B cell (primary cell): ENCODE measurements around the gene PDZD11. TPM values are rescaled to one million over a fixed set of nuclear protein-coding genes. Genes with fewer than 3 reads are reported as not detected.

Source experiments
- ATAC-seq: fragments of 200-7000 bp; cut with Tn5 transposase; one replicate; pipeline ENCODE4 v1.10.0; 2021; ENCODE audit warnings: low read depth, mild to moderate bottlenecking, moderate number of reproducible peaks, moderate library complexity
- CTCF ChIA-PET: fragments of 350-600 bp; sonication (Branson Sonifier 250); formaldehyde crosslinking; loops from one replicate; lab custom pipeline; 2021; ENCODE audit warnings: antibody characterized with exemption, inconsistent platforms; lab: Charles Lee
- POLR2A ChIA-PET: fragments of 350-600 bp; sonication (Branson Sonifier 250); formaldehyde crosslinking; loops from one replicate; lab custom pipeline; 2021; ENCODE audit warnings: antibody characterized with exemption; lab: Charles Lee
- DNase-seq: peaks from one replicate; pipeline ENCODE4 v3.0.0; 2013
- H2AFZ ChIP-seq: 2 replicates; pipeline ENCODE4 v1.6.1; 2012; ENCODE audit warnings: mild to moderate bottlenecking, low read depth, low read length; ENCODE audit not compliant: insufficient read depth, poor library complexity, severe bottlenecking
- H3K27ac ChIP-seq, 2 donors: 1 replicate in 1 of 2; 2 replicates in 1 of 2; pipeline ENCODE4 v1.5.1; 2012 to 2013; ENCODE audit warnings: low read length in 2 of 2, mild to moderate bottlenecking in 2 of 2, moderate library complexity in 1 of 2
- H3K27me3 ChIP-seq, 4 experiments: fragments of 200-600 bp in 1 of 4; sonication (generic) in 1 of 4; replicated peaks in 1 of 4; 1 replicate in 2 of 4; 2 replicates in 2 of 4; pipeline versions ENCODE4 v1.6.1 to v1.7.0; 2013 to 2016; ENCODE audit warnings: low read length in 3 of 4, mild to moderate bottlenecking in 2 of 4, mixed read lengths in 1 of 4, moderate library complexity in 1 of 4; ENCODE audit not compliant: insufficient read depth in 4 of 4, control insufficient read depth in 3 of 4; ENCODE audit errors: control extremely low read depth in 1 of 4
- H3K36me3 ChIP-seq, 2 experiments: replicated peaks in 1 of 2; 1 replicate in 1 of 2; 2 replicates in 1 of 2; pipeline versions ENCODE4 v1.6.1 to v1.7.1; 2013; ENCODE audit warnings: low read length in 1 of 2; ENCODE audit not compliant: insufficient read depth in 2 of 2, control insufficient read depth in 1 of 2; ENCODE audit errors: control extremely low read depth in 1 of 2, extremely low read depth in 1 of 2
- H3K4me1 ChIP-seq, 2 donors: fragments of 200-600 bp in 1 of 2; sonication (generic) in 1 of 2; 1 replicate in 1 of 2; 2 replicates in 1 of 2; pipeline versions ENCODE4 v1.5.1 to v1.6.1; 2013 to 2017; ENCODE audit warnings: low read length in 2 of 2; ENCODE audit not compliant: control insufficient read depth in 2 of 2, insufficient read depth in 2 of 2
- H3K4me2 ChIP-seq: replicated peaks from 2 replicates; pipeline ENCODE3; 2012; ENCODE audit warnings: mild to moderate bottlenecking, low read depth, low read length; ENCODE audit not compliant: poor library complexity, severe bottlenecking
- H3K4me3 ChIP-seq, 5 experiments: fragments of 200-600 bp in 1 of 5; sonication (generic) in 1 of 5; 1 replicate in 3 of 5; 2 replicates in 2 of 5; pipeline versions ENCODE4 v1.5.1 to v1.7.0; 2011 to 2016; ENCODE audit warnings: low read length in 4 of 5, mild to moderate bottlenecking in 4 of 5, low read depth in 2 of 5, control low read depth in 1 of 5, moderate library complexity in 1 of 5; ENCODE audit not compliant: insufficient read depth in 1 of 5; ENCODE audit errors: control extremely low read depth in 1 of 5, extremely low read depth in 1 of 5
- H3K79me2 ChIP-seq: fragments of 200-600 bp; sonication (generic); one replicate; pipeline ENCODE4 v1.6.0; 2016; ENCODE audit warnings: low read length; ENCODE audit not compliant: control insufficient read depth, insufficient read depth
- H3K9ac ChIP-seq: fragments of 200-600 bp; sonication (generic); 2 replicates; pipeline ENCODE4 v1.6.1; 2017; ENCODE audit warnings: mild to moderate bottlenecking, low read length, moderate library complexity
- H3K9me3 ChIP-seq, 3 donors: one replicate each; pipeline versions ENCODE4 v1.6.1 to v1.7.1; 2013; ENCODE audit warnings: low read length in 2 of 3; ENCODE audit not compliant: control insufficient read depth in 2 of 3, insufficient read depth in 1 of 3; ENCODE audit errors: control extremely low read depth in 1 of 3
- H4K20me1 ChIP-seq: 2 replicates; pipeline ENCODE4 v1.6.0; 2012; ENCODE audit warnings: mild to moderate bottlenecking, low read length; ENCODE audit not compliant: insufficient read depth, control insufficient read depth, poor library complexity, severe bottlenecking
- H3K27ac Mint-ChIP-seq: one replicate; pipeline ENCODE4 v1.8.0; 2021; ENCODE audit warnings: mixed read lengths
- H3K27me3 Mint-ChIP-seq: one replicate; pipeline ENCODE4 v1.8.0; 2021; ENCODE audit warnings: mixed read lengths
- H3K4me1 Mint-ChIP-seq: one replicate; pipeline ENCODE4 v1.8.0; 2021; ENCODE audit warnings: mixed read lengths
- H3K4me3 Mint-ChIP-seq: one replicate; pipeline ENCODE4 v1.8.0; 2021; ENCODE audit warnings: mixed read lengths
- H3K9me3 Mint-ChIP-seq: one replicate; pipeline ENCODE4 v1.8.0; 2022; ENCODE audit warnings: mixed read lengths; ENCODE audit not compliant: insufficient read depth
- EZH2 ChIP-seq: IDR thresholded peaks from 2 replicates; pipeline ENCODE4 v1.6.1; 2012; ENCODE audit warnings: borderline replicate concordance, low read depth, mild to moderate bottlenecking, moderate library complexity, low read length; ENCODE audit not compliant: insufficient read depth, poor library complexity, severe bottlenecking
- WGBS: methylation state at CpG from one replicate; pipeline ENCODE4 v1.1.5; 2013; ENCODE audit warnings: missing lambda C conversion rate; ENCODE audit not compliant: insufficient coverage; 5-methylcytosine and 5-hydroxymethylcytosine counted together
- intact Hi-C: fragments of 100-400 bp; cut with micrococcal nuclease; formaldehyde crosslinking; loops from one replicate; pipeline ENCODE4 v1.10.0; 2022
- polyA plus RNA-seq: library from polyadenylated mRNA; depleted of rRNA; stranded (reverse); fragments of >200 nt; gene quantifications from 2 replicates; pipeline ENCODE4 v1.2.3, GENCODE V29; 2012
- total RNA-seq, 2 donors: library from RNA; stranded (reverse); fragments of 120-200 nt in 1 of 2; gene quantifications; 1 replicate in 1 of 2; 2 replicates in 1 of 2; pipeline versions ENCODE4 v1.2.3 to v1.2.4, GENCODE V29; 2013 to 2022
- TF ChIP-seq, protein P1 (sequence below): fragments of 200-600 bp; IDR thresholded peaks from one replicate; pipeline ENCODE4 v1.8.0; 2022; ENCODE audit warnings: antibody characterized with exemption, mild to moderate bottlenecking

PDZD11 gene
- total and polyA plus RNA-seq, 2 donors (not counting 1 experiment from before 2014, with no cell fraction given), result 13.8 to 16.3 TPM

- H3K4me1 ChIP-seq, result peaks cover 10 to 13% of the 10 kb centered on the region in 2 donors
- ChIA-PET POLR2A (no interaction called here), CTCF (no interaction called here)
- no peaks in the 10 kb centered on the region for H3K27me3 ChIP-seq
- no peak overlapping the region for H3K4me3 ChIP-seq
- H4K20me1 ChIP-seq, result no peaks in the 10 kb centered on the region
- intact Hi-C loops, result no loop called here
- no peaks in the 10 kb centered on the region for H3K36me3 ChIP-seq
- DNase-seq, result no peak
- no peaks in the 10 kb centered on the region for H3K27me3 Mint-ChIP-seq
- no peaks in the 10 kb centered on the region for H3K9me3 ChIP-seq
- peaks cover 20% of the 10 kb centered on the region for H3K4me1 Mint-ChIP-seq
- TF ChIP-seq, protein P1, sequence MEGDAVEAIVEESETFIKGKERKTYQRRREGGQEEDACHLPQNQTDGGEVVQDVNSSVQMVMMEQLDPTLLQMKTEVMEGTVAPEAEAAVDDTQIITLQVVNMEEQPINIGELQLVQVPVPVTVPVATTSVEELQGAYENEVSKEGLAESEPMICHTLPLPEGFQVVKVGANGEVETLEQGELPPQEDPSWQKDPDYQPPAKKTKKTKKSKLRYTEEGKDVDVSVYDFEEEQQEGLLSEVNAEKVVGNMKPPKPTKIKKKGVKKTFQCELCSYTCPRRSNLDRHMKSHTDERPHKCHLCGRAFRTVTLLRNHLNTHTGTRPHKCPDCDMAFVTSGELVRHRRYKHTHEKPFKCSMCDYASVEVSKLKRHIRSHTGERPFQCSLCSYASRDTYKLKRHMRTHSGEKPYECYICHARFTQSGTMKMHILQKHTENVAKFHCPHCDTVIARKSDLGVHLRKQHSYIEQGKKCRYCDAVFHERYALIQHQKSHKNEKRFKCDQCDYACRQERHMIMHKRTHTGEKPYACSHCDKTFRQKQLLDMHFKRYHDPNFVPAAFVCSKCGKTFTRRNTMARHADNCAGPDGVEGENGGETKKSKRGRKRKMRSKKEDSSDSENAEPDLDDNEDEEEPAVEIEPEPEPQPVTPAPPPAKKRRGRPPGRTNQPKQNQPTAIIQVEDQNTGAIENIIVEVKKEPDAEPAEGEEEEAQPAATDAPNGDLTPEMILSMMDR, result no peak
- no peak for TF ChIP-seq EZH2
- H3K4me3 Mint-ChIP-seq, result no peak overlapping the region
- no peak overlapping the region for H3K4me2 ChIP-seq
- H3K27ac ChIP-seq, result no peak overlapping the region
- H3K79me2 ChIP-seq, result no peaks in the 10 kb centered on the region
- no peaks in the 10 kb centered on the region for H3K9me3 Mint-ChIP-seq
- no CpG with 5 or more reads among the region's 1 CpG for WGBS
- ATAC-seq, result no peak
- H2AFZ ChIP-seq, result no peak overlapping the region
- H3K9ac ChIP-seq, result no peak overlapping the region
- H3K27ac Mint-ChIP-seq, result no peak overlapping the region
Observed at GRCh38 chrX:70292788-70293187, 3.1 kb upstream of the PDZD11 start.

DNA sequence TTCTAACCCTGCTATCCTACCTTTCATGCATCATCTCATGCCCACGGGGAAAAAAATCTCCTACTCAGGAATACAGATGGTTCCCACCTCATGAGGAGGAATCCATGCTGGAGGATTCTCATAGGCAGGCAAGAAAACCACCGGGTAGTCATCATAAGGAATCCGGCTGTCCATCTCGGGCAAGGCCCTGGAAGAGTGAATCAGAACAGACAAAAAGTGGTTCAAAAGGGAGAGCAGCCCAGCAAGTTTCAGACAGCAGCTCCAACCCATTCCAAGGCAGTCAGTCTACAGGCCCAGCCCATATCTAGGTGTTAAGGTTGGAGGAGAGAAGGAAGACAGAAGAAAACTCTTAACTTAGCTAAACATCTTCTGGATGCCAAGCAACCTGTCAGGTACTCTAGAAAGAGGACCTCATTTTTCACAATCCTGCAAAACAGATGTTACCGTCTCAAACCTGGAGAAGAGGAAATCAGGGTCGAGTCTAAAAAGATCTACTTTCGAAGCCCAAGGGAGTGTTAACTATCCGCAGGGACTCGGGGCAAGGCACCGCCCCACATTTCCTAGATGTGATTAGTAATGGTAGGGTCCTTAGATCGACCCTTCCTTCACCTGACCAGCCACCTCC is 447 bp downstream of the PDZD11 start:
- H3K36me3 ChIP-seq, result peaks cover 0 to 2% of the 10 kb centered on the region in 2 experiments
- H3K27ac ChIP-seq, result peak overlapping the region; percentile 33 to 53
- intact Hi-C loops, result loop anchor here (1.0 to 10.0 kb wide), 2 partner anchors 145 to 154 kb away; partner anchors contain the start of gene IGBP1
- H2AFZ ChIP-seq, result peak overlapping the region; percentile 77
- H3K4me1 ChIP-seq, result peaks cover 10 to 13% of the 10 kb centered on the region in 2 donors
- no peak for TF ChIP-seq EZH2
- TF ChIP-seq, protein P1, result no peak
- H3K9me3 ChIP-seq, result no peaks in the 10 kb centered on the region
- 80% methylated on average over 1 of the region's 11 CpGs for WGBS
- Mint-ChIP-seq H3K9me3 (no peaks in the 10 kb centered on the region), H3K27me3 (no peaks in the 10 kb centered on the region), H3K4me3 (peak overlapping the region; percentile 89), H3K4me1 (peaks cover 20% of the 10 kb centered on the region), H3K27ac (peak overlapping the region; percentile 78)
- peak overlapping the region; percentile 79 for H3K4me2 ChIP-seq
- H4K20me1 ChIP-seq, result no peaks in the 10 kb centered on the region
- peak overlapping the region; percentile 73 for H3K9ac ChIP-seq
- H3K79me2 ChIP-seq, result no peaks in the 10 kb centered on the region
- POLR2A ChIA-PET, result no interaction called here
- H3K4me3 ChIP-seq, result peak overlapping the region; percentile 12 to 75 (median 57)
- no peaks in the 10 kb centered on the region for H3K27me3 ChIP-seq
- no peak for ATAC-seq
- CTCF ChIA-PET, result interaction anchor here (0.9 to 1.1 kb wide), 2 partner anchors 156 to 889 kb away, joined by 4 read pairs; partner anchors contain the start of gene IGBP1
- DNase-seq, result no peak
